Fibroblast of villous mesenchyme (primary cell): ENCODE data around the gene TPGS1. TPM values are rescaled to one million over a fixed set of nuclear protein-coding genes. Genes with fewer than 3 reads are reported as not detected.

Experiments
- DNase-seq: peaks from one replicate; pipeline ENCODE4 v3.0.0-alpha.2; 2010; ENCODE audit warnings: low read depth
- H3K4me3 ChIP-seq: 2 replicates; pipeline ENCODE4 v1.5.1; 2011; ENCODE audit warnings: low read depth, mild to moderate bottlenecking, low read length
- total RNA-seq: library from RNA; depleted of rRNA; stranded (reverse); fragments of >200 nt; gene quantifications from 2 replicates; pipeline ENCODE4 v1.2.3, GENCODE V29; 2012
- TF ChIP-seq, protein P1 (sequence below): IDR thresholded peaks from 2 replicates; pipeline ENCODE4 v1.5.1; 2012; ENCODE audit warnings: low read depth, mild to moderate bottlenecking, low read length; ENCODE audit not compliant: insufficient read depth

Gene TPGS1, protein sequence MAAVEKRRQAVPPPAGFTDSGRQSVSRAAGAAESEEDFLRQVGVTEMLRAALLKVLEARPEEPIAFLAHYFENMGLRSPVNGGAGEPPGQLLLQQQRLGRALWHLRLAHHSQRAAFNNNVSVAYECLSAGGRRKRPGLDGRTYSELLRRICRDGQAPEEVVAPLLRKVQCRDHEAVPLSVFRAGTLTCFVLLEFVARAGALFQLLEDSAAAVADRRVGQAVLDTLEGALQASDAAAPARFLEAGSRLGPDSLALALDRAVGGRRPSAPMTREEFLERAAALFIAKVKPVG
- 16.8 and 29.3 TPM in 2 replicates for total RNA-seq

DNA sequence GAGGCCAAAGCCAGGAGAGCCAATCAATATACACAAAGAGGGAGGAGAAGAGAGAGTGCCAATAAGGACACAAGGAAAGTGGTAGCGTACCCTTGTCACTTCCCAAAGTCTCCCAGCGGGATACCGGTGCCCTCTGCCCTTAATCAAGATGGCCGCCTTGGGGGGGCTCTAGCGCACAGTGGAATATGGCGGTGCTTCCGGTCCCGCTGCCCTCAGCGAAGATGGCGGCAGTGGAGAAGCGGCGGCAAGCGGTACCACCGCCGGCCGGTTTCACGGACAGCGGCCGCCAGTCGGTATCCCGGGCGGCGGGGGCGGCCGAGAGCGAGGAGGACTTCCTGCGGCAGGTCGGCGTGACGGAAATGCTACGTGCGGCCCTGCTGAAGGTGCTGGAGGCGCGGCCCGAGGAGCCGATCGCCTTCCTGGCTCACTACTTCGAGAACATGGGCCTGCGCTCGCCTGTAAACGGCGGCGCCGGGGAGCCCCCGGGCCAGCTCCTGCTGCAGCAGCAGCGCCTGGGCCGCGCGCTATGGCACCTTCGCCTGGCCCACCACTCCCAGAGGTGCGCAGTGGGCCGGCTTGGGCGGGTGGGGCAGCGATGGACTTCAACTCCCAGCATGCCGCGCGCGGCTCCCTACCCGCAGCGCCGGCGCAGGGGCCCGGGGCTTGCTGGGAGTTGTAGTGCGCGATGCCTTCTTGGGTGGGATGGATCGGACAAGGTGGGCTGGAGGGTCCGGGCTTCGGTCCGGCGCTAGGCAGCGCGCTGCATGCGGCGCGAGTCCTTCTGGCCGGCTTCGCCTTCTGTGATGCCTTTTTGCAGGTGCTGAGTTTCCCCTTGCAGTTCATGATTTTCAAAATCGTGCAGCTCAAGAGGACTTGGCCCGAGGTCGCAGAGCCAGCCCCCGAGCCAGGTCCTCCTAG lies at the start of gene TPGS1:
Gene TPGS1, plus strand, starts transcription at position 212 of the 918 bp plus-strand sequence. Its CDS starts 10 bp downstream, at position 222.
- peak; percentile 100 for DNase-seq
- TF ChIP-seq, protein P1, sequence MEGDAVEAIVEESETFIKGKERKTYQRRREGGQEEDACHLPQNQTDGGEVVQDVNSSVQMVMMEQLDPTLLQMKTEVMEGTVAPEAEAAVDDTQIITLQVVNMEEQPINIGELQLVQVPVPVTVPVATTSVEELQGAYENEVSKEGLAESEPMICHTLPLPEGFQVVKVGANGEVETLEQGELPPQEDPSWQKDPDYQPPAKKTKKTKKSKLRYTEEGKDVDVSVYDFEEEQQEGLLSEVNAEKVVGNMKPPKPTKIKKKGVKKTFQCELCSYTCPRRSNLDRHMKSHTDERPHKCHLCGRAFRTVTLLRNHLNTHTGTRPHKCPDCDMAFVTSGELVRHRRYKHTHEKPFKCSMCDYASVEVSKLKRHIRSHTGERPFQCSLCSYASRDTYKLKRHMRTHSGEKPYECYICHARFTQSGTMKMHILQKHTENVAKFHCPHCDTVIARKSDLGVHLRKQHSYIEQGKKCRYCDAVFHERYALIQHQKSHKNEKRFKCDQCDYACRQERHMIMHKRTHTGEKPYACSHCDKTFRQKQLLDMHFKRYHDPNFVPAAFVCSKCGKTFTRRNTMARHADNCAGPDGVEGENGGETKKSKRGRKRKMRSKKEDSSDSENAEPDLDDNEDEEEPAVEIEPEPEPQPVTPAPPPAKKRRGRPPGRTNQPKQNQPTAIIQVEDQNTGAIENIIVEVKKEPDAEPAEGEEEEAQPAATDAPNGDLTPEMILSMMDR = no peak
- H3K4me3 ChIP-seq = peak within 1 kb of the TSS; percentile 91

DNA sequence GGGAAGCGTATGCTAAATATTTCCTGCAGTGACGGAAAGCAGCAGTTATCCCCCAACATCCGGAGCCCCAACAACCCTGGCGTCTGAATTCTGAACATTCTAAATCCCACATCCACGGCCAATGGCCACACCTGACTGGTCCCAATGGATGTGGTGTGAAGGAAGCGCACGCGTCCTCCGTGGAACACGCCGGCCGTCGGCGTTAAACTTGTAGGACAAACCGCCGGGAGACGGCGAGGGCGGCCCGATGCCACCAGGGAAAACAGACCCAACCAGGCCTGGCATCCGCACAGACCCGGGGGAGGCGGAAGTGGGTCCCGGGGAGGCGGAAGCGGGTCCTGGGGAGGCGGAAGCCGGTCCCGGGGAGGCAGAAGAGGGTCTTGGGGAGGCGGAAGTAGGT lies 49.7 kb upstream of the TPGS1 start:
- no peak overlapping the region for H3K4me3 ChIP-seq
- TF ChIP-seq, protein P1 = no peak
- no peak for DNase-seq

DNA sequence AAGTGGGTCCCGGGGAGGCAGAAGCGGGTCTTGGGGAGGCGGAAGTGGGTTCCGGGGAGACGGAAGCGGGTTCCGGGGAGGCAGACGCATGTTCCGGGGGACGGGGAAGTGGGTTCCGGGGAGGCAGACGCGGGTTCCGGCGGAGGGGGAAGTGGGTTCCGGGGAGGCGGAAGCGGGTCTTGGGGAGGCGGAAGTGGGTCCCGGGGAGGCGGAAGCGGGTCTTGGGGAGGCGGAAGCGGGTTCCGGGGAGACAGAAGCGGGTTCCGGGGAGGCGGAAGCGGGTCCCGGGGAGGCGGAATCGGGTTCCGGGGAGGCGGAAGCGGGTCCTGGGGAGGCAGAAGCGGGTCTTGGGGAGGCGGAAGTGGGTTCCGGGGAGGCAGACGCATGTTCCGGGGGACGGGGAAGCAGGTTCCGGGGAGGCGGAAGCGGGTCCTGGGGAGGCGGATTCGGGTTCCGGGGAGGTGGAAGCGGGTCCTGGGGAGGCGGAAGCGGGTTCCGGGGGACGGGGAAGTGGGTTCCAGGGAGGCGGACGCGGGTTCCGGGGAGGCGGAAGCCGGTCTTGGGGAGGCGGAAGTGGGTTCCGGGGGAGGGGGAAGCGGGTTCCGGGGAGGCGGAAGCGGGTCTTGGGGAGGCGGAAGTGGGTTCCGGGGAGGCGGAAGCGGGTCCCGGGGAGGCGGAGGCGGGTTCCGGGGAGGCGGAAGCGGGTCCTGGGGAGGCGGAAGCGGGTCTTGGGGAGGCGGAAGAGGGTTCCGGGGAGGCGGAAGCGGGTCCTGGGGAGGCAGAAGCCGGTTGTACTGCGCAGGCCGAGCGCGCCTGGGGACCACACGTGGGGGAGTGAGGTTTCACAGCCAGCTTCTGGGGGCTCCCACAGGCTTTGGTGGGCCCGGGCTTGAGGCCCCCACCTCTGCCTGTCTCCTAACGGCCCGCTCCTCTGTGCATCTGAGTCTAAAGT lies 48.9 kb upstream of the TPGS1 start:
- no peak overlapping the region for H3K4me3 ChIP-seq
- TF ChIP-seq, protein P1 = no peak
- no peak for DNase-seq

DNA sequence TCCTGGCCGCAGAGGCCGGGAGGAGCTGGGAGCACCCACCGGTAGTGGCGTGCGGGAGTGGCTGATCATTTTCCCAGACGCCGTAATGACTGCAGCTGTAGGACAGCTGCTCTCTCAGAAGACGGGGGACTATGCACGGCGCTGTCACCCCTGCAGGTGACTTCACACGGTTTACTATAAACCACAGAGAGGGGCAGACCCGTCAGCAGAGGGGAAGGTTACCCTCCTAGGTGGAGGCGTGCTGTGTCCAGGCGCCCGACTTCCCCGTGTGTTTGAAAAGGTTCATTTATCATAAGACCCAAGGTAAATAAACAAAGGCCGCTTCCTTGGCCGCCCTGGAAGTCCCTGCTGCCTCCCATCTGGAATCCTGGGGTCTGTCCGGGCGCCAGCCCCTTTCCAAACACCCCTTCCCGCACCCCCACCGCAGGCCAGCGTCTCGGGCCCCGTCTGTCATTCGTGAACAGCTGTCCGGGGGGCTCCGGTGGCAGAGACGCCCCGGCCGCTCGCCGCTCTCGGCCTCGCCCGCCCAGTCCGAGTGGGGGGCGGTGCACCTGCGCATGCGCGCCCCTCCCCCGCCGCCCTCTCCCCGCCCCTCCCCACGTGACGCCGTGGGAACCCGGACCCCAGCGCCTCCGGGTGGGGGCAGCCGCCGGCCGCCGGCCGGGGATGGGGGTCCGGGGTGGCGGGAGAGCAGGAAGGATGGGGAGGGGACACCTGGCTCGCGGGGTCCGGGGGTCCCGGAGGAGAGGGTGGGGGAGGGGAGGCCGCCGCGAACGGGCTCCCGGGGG lies 47.4 kb upstream of the TPGS1 start:
- peak overlapping the region; percentile 73 for H3K4me3 ChIP-seq
- DNase-seq = peak; percentile 62
- TF ChIP-seq, protein P1 = no peak

DNA sequence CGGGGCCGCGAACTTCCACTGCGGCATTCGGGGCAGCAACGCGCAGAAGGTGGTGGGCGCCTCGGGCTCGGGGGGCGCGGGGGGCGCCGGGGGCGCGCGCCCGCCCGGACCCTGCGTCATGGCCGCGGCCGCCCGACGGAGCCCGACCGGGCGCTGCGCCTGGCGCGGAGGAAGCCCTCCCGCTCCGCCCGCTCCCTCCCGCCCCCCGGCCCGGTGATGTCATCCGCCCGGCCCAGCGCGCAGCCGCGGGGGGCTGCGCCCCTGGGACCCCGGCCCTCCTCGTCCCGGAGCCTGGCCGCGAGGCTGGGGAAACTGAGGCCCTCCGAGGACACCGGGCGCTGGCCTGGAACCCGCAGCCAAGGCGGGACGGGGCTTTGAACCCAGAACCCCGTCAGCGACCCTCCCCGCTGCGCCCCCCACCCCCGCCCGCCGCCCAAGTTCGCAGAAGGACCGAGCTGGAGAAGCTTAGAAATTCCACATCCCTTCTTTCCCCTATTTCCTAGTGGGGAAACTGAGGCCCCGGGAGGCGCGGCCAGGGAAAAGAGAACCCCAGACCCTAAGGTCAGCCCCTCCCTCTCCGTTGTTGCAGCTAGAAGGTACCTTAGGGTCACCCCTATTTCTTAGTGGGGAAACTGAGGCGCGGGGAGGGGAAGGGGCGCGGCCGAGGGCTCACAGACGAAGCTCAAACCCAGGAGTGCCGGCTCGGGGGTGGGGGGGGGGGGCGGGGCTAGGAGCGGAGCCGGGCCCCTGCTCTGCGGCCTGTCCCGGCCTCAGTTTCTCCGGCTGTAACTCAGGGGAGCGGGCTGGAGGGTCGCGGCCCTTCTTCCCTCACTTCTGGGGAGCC lies 46.2 kb upstream of the TPGS1 start, which contains the start of gene SHC2:
Gene SHC2, minus strand, starts transcription at position 157 of the 844 bp plus-strand sequence. Its CDS starts 37 bp downstream, at position 120.
- no peak for DNase-seq
- H3K4me3 ChIP-seq = peak within 1 kb of the TSS; percentile 73
- TF ChIP-seq, protein P1 = no peak
